Measurements from ENCODE around the gene HNRNPA2B1. TPM values are rescaled to one million over a fixed set of nuclear protein-coding genes. Genes with fewer than 3 reads are reported as not detected.
"Not testable (repeated sequence)": the region's sequence is repeated elsewhere in the genome, so short reads cannot be mapped to it uniquely, and the experiment has no call there.

HNRNPA2B1 gene
- total RNA-seq, 1 donor from 2014 or later, result 685 TPM

- H3K4me3 Mint-ChIP-seq (ENCODE audit: unreplicated experiment), result peak overlapping the region; percentile 93
- no peak for DNase-seq
- peaks cover 10% of the 10 kb centered on the region for H3K9me3 Mint-ChIP-seq (ENCODE audit: unreplicated experiment)
- H3K27ac Mint-ChIP-seq (ENCODE audit: unreplicated experiment), result peak overlapping the region; percentile 83
- TF ChIP-seq CTCF (IDR thresholded peaks at IDR 0.05; ENCODE audit: partially characterized antibody, unreplicated experiment), result no peak
- peaks cover 5% of the 10 kb centered on the region for H3K36me3 Mint-ChIP-seq (ENCODE audit: unreplicated experiment)
- peaks cover 24% of the 10 kb centered on the region for H3K27me3 Mint-ChIP-seq (ENCODE audit: unreplicated experiment)
- peaks cover 11% of the 10 kb centered on the region for H3K4me1 Mint-ChIP-seq (ENCODE audit: low read depth, unreplicated experiment)
Measured at GRCh38 chr7:26153241-26153822, 47.2 kb downstream of the HNRNPA2B1 start.

- Mint-ChIP-seq H3K4me3 (ENCODE audit: unreplicated experiment) (peak overlapping the region; percentile 93), H3K27me3 (ENCODE audit: unreplicated experiment) (peaks cover 24% of the 10 kb centered on the region), H3K4me1 (ENCODE audit: low read depth, unreplicated experiment) (peaks cover 11% of the 10 kb centered on the region), H3K27ac (ENCODE audit: unreplicated experiment) (peak overlapping the region; percentile 83)
- not testable (repeated sequence) for DNase-seq; H3K36me3 Mint-ChIP-seq (ENCODE audit: unreplicated experiment); H3K9me3 Mint-ChIP-seq (ENCODE audit: unreplicated experiment)
Measured at GRCh38 chr7:26152782-26153240, 47.7 kb downstream of the HNRNPA2B1 start.

- peak; percentile 77 for DNase-seq
- Mint-ChIP-seq H3K27ac (ENCODE audit: unreplicated experiment) (peak within 1 kb of the TSS; percentile 83), H3K4me1 (ENCODE audit: low read depth, unreplicated experiment) (peaks cover 11% of the 10 kb centered on the region), H3K27me3 (ENCODE audit: unreplicated experiment) (peaks cover 26% of the 10 kb centered on the region), H3K9me3 (ENCODE audit: unreplicated experiment) (peaks cover 10% of the 10 kb centered on the region), H3K4me3 (ENCODE audit: unreplicated experiment) (peak within 1 kb of the TSS; percentile 93), H3K36me3 (ENCODE audit: unreplicated experiment) (peaks cover 5% of the 10 kb centered on the region)
- TF ChIP-seq CTCF (IDR thresholded peaks at IDR 0.05; ENCODE audit: partially characterized antibody, unreplicated experiment), result no peak
Measured at GRCh38 chr7:26151953-26152781, 48.4 kb downstream of the HNRNPA2B1 start, which contains the start of gene NFE2L3. Gene NFE2L3 (plus strand): TSS chr7:26152198. CDS start chr7:26152499, 301 bp downstream.

- peaks cover 10% of the 10 kb centered on the region for H3K9me3 Mint-ChIP-seq (ENCODE audit: unreplicated experiment)
- H3K4me1 Mint-ChIP-seq (ENCODE audit: low read depth, unreplicated experiment), result peaks cover 11% of the 10 kb centered on the region
- peak overlapping the region; percentile 59 for H3K4me3 Mint-ChIP-seq (ENCODE audit: unreplicated experiment)
- no peak for TF ChIP-seq CTCF (IDR thresholded peaks at IDR 0.05; ENCODE audit: partially characterized antibody, unreplicated experiment)
- H3K36me3 Mint-ChIP-seq (ENCODE audit: unreplicated experiment), result peaks cover 5% of the 10 kb centered on the region
- peaks cover 26% of the 10 kb centered on the region for H3K27me3 Mint-ChIP-seq (ENCODE audit: unreplicated experiment)
- peak overlapping the region; percentile 24 for H3K27ac Mint-ChIP-seq (ENCODE audit: unreplicated experiment)
- DNase-seq, result no peak
Measured at GRCh38 chr7:26151650-26151952, 48.9 kb downstream of the HNRNPA2B1 start.

GRCh38 chr7:26151096-26151495 lies 49.5 kb downstream of the HNRNPA2B1 start:
- H3K4me3 Mint-ChIP-seq (ENCODE audit: unreplicated experiment), result peak overlapping the region; percentile 59
- H3K4me1 Mint-ChIP-seq (ENCODE audit: low read depth, unreplicated experiment), result peaks cover 10% of the 10 kb centered on the region
- peaks cover 26% of the 10 kb centered on the region for H3K27me3 Mint-ChIP-seq (ENCODE audit: unreplicated experiment)
- H3K9me3 Mint-ChIP-seq (ENCODE audit: unreplicated experiment), result peaks cover 10% of the 10 kb centered on the region
- H3K36me3 Mint-ChIP-seq (ENCODE audit: unreplicated experiment), result peaks cover 5% of the 10 kb centered on the region
- no peak for DNase-seq
- H3K27ac Mint-ChIP-seq (ENCODE audit: unreplicated experiment), result peak overlapping the region; percentile 24
- TF ChIP-seq CTCF (IDR thresholded peaks at IDR 0.05; ENCODE audit: partially characterized antibody, unreplicated experiment), result no peak

All from glutamatergic neuron (in vitro differentiated cells).